ENCODE results near the gene NECAB2.

GRCh38 chr16:83958137-83958845, 9.8 kb upstream of the NECAB2 start:
- TF ChIP-seq CTCF (IDR thresholded peaks at IDR 0.05) (no peak), POLR2A (IDR thresholded peaks at IDR 0.05) (no peak)
